HUES6 (cell line): ENCODE results near the gene FSIP1.

ENCODE experiments used
- H3K27ac ChIP-seq: 2 replicates; pipeline ENCODE4 v1.7.0; 2013; ENCODE audit warnings: low read depth, mild to moderate bottlenecking, low read length, inconsistent platforms
- H3K27me3 ChIP-seq: 2 replicates; pipeline ENCODE4 v1.6.1; 2013; ENCODE audit warnings: low read length; ENCODE audit not compliant: control insufficient read depth, insufficient read depth
- H3K36me3 ChIP-seq: 2 replicates; pipeline ENCODE4 v1.6.1; 2013; ENCODE audit warnings: low read length; ENCODE audit not compliant: control insufficient read depth, insufficient read depth
- H3K4me1 ChIP-seq: 2 replicates; pipeline ENCODE4 v1.6.1; 2013; ENCODE audit warnings: low read length; ENCODE audit not compliant: control insufficient read depth, insufficient read depth
- H3K4me3 ChIP-seq: 2 replicates; pipeline ENCODE4 v1.5.1; 2013; ENCODE audit warnings: low read depth, low read length
- H3K9ac ChIP-seq: one replicate; pipeline ENCODE4 v1.6.1; 2013; ENCODE audit warnings: mild to moderate bottlenecking, low read length
- H3K9me3 ChIP-seq: 2 replicates; pipeline ENCODE4 v1.6.1; 2013; ENCODE audit warnings: low read depth, low read length; ENCODE audit not compliant: control insufficient read depth, insufficient read depth

FSIP1 gene

DNA sequence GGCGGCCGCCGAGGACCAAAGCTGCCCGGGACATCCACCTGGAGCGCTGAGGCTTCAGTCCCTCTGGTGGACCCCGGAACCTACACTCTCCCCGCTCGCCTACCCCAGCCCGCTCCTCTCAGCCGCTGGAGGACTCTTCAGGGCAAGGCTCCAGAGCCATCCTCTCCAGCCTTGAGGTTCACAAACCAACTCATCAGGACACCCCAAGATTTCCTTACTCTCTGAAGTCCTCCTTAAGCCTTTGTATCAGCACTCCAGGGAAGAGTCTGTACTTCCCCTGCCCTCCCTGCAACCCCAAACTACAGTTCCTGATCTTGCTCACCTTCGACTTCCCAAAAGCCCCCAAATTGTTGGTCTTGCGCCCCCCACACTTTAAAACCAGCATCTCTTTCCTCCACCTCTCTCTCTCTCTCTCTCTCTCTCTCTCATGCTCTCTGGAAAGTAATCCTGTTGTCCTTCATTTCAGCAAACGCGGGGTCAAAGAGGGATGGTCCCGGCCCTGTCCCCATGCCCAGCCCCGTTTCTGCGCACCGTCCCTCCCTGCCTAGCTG is 201.3 kb downstream of the FSIP1 start:
- Histone ChIP-seq H3K4me1 (peaks cover 20% of the 10 kb centered on the region), H3K27me3 (0 out of 2 replicates have a peak, but pooled peaks cover 3% of the 10 kb centered on the region), H3K27ac (peak overlapping the region; percentile 39; the same call in 1 of the 2 replicates), H3K9me3 (no peaks in the 10 kb centered on the region), H3K9ac (peak overlapping the region; percentile 94), H3K4me3 (peak overlapping the region; percentile 79), H3K36me3 (peaks cover 42% of the 10 kb centered on the region)

GRCh38 chr15:39580485-39581241 is 202.0 kb downstream of the FSIP1 start, which contains the start of gene THBS1:
THBS1 (plus strand) TSS chr15:39581079; CDS start chr15:39581858, 779 bp downstream.
- Histone ChIP-seq H3K4me3 (peak within 1 kb of the TSS; percentile 79), H3K4me1 (peaks cover 20% of the 10 kb centered on the region), H3K27ac (peak within 1 kb of the TSS; percentile 95), H3K36me3 (peaks cover 35% of the 10 kb centered on the region), H3K27me3 (0 out of 2 replicates have a peak, but pooled peaks cover 3% of the 10 kb centered on the region), H3K9ac (peak within 1 kb of the TSS; percentile 96), H3K9me3 (no peaks in the 10 kb centered on the region)

DNA sequence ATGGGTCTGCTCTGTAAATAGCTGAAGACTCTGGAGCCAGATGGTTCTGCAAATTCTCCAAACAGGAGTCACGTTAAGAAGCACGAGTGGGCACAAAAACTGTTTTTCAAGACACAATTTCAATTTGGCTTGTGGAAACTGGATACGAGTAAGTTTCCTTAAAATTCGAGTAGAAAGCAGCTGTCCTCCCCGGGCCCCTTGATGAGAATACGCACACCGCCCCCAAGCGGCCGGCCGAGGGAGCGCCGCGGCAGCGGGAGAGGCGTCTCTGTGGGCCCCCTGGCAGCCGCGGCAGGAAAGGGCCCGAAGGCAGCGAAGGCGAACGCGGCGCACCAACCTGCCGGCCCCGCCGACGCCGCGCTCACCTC is 202.5 kb downstream of the FSIP1 start:
- Histone ChIP-seq H3K9ac (peak overlapping the region; percentile 96), H3K4me3 (peak overlapping the region; percentile 79), H3K36me3 (peaks cover 30% of the 10 kb centered on the region), H3K27ac (peak overlapping the region; percentile 95), H3K9me3 (no peaks in the 10 kb centered on the region), H3K27me3 (0 out of 2 replicates have a peak, but pooled peaks cover 3% of the 10 kb centered on the region), H3K4me1 (peaks cover 20% of the 10 kb centered on the region)

- Histone ChIP-seq H3K27ac (peak overlapping the region; percentile 95), H3K27me3 (0 out of 2 replicates have a peak, but pooled peaks cover 3% of the 10 kb centered on the region), H3K36me3 (peaks cover 25% of the 10 kb centered on the region), H3K9ac (peak overlapping the region; percentile 96), H3K4me1 (peaks cover 20% of the 10 kb centered on the region), H3K9me3 (no peaks in the 10 kb centered on the region), H3K4me3 (peak overlapping the region; percentile 79)
These were observed 203.0 kb downstream of the FSIP1 start for GRCh38 chr15:39579487-39580116.

DNA sequence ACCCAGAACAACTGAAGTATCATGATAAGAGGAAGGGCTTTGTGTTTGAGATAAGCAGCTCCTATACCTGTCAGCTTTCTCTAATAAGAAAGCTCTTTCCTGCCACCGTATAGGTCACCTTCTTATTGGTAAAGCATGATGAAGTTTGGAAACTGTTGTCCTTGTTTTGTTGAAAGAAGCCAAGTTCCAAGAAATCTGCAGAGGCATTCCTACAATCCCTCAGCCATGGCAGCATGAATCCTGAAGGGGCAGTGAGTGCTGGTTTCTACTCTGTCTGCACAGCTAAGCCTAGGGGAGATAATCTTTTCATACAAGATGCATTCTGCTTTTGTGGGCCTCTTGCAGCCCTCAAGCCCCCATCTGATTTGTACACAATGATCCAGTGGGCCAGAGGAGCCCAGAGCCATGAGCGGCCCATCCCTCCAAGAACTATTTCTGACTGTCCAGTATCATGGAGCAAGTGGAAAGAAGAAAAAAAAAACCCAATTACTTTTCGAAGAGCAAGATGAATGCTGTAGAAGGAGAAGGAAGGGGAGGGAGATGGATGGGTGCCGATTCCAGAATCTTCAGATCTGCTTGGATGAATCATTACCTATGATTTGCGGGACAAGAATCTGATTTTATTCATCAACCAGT is 203.7 kb downstream of the FSIP1 start:
- Histone ChIP-seq H3K36me3 (peaks cover 18% of the 10 kb centered on the region), H3K27ac (peak overlapping the region; percentile 29; the same call in 1 of the 2 replicates), H3K4me1 (peaks cover 20% of the 10 kb centered on the region), H3K4me3 (peak overlapping the region; percentile 79), H3K27me3 (0 out of 2 replicates have a peak, but pooled peaks cover 3% of the 10 kb centered on the region), H3K9ac (peak overlapping the region; percentile 96), H3K9me3 (no peaks in the 10 kb centered on the region)

- H3K36me3 ChIP-seq = no peaks in the 10 kb centered on the region
- H3K9me3 ChIP-seq = no peaks in the 10 kb centered on the region
- no peak overlapping the region for H3K27ac ChIP-seq
These were observed 207.5 kb downstream of the FSIP1 start for GRCh38 chr15:39575180-39575579.

GRCh38 chr15:39574427-39574826 is 208.2 kb downstream of the FSIP1 start:
- Histone ChIP-seq H3K27ac (no peak overlapping the region), H3K4me1 (peaks cover 10% of the 10 kb centered on the region), H3K9ac (no peak overlapping the region), H3K27me3 (0 out of 2 replicates have a peak, but pooled peaks cover 2% of the 10 kb centered on the region), H3K4me3 (no peak overlapping the region), H3K9me3 (no peaks in the 10 kb centered on the region), H3K36me3 (no peaks in the 10 kb centered on the region)

More at GRCh38 chr15:39575180-39575579, 207.5 kb downstream of the FSIP1 start:
- peaks cover 15% of the 10 kb centered on the region for H3K4me1 ChIP-seq
- H3K27me3 ChIP-seq = 0 out of 2 replicates have a peak, but pooled peaks cover 3% of the 10 kb centered on the region
- no peak overlapping the region for H3K9ac ChIP-seq
- H3K4me3 ChIP-seq = no peak overlapping the region

DNA sequence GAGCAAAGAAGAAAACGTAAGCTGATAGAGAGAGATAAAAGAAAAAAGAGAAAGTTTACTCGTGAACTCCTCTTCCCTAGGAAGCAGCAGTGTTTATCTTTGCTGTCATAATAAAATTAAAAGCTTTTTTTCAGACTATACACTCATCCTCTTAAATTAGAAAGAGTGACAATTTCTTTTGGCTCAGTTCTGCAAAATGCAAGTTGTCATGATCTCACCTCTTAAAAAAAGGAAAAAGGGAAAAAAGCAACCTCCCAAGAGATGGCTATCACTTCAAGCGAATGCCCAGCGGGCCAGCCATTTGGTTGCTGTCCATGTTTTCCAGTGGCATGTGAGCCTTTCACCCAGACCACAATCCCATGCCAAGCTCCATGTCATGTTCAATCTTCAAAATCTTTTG is 208.8 kb downstream of the FSIP1 start:
- Histone ChIP-seq H3K4me3 (no peak overlapping the region), H3K36me3 (no peaks in the 10 kb centered on the region), H3K4me1 (peaks cover 4% of the 10 kb centered on the region), H3K9ac (no peak overlapping the region), H3K9me3 (no peaks in the 10 kb centered on the region), H3K27ac (no peak overlapping the region), H3K27me3 (no peaks in the 10 kb centered on the region)

DNA sequence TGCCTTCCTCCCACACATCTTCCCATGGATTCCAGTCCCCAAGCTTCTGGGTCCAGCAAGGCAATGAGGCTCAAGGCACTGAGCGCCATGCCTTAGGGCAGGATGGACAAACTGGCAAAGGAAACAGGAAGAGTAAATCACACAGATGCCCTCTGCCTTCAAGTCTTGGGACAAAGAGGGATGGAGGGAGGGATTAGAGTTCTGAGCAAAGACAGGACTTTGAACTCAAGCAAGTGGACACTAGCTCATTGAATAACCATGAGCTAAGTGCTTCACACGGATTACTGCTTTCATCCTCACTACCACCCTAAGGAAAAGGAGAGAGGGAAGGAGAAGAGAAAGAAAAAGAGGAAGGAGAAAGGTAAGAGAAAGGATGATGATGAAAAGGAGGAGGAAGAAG is 209.4 kb downstream of the FSIP1 start:
- H3K4me3 ChIP-seq = no peak overlapping the region
- no peaks in the 10 kb centered on the region for H3K9me3 ChIP-seq
- H3K9ac ChIP-seq = no peak overlapping the region
- no peaks in the 10 kb centered on the region for H3K27me3 ChIP-seq
- no peaks in the 10 kb centered on the region for H3K36me3 ChIP-seq
- H3K4me1 ChIP-seq = no peaks in the 10 kb centered on the region; the same call in 1 of the 2 replicates
- no peak overlapping the region for H3K27ac ChIP-seq

- no peak overlapping the region for H3K9ac ChIP-seq
- no peaks in the 10 kb centered on the region for H3K9me3 ChIP-seq
- no peak overlapping the region for H3K27ac ChIP-seq
- H3K4me1 ChIP-seq = no peaks in the 10 kb centered on the region
- H3K27me3 ChIP-seq = no peaks in the 10 kb centered on the region
- H3K4me3 ChIP-seq = no peak overlapping the region
- no peaks in the 10 kb centered on the region for H3K36me3 ChIP-seq
These were observed 216.8 kb downstream of the FSIP1 start for GRCh38 chr15:39565851-39566250.
